ENCODE measurements around the gene SNRPD1.
"Not testable (repeated sequence)": the region's sequence is repeated elsewhere in the genome, so short reads cannot be mapped to it uniquely, and the experiment has no call there.

Gene SNRPD1

GRCh38 chr18:21638822-21639221 lies 26.7 kb downstream of the SNRPD1 start:
- no peak for DNase-seq

DNA sequence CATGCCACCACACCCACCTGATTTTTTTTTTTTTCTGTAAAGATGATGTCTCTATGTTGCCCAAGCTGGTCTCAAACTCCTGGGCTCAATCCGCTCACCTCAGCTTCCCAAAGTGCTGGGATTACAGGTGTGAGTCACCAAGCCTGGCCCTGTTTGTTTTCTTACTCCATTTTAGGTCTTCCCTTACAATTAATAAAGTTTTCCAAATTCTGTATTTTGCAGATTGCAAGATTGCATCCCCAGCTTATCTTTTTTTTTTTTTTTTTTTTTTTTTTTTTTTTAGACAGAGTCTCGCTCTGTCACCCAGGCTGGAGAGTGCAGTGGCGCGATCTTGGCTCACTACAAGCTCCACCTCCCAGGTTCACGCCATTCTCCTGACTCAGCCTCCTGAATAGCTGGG lies 28.3 kb downstream of the SNRPD1 start:
- DNase-seq = not testable (repeated sequence)

DNA sequence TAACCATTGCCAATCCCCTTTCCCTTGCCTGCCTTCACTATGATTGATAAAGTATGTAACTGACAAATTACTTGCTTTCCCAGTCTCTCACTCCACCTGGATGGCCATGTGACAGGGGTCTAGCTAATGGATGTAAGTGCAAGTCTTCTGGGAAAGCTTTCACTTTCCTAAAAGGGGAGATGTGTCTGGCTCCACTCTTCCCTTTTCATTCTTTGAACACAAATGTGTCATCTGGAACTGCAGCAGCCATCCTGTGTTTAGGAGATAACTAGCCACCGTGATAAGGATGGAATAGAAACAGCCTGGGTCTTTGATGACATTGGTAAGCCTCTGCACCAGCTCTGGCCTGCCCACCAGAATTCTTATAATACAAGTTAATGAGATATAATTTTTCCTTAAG lies 38.2 kb downstream of the SNRPD1 start:
- no peak for DNase-seq

DNA sequence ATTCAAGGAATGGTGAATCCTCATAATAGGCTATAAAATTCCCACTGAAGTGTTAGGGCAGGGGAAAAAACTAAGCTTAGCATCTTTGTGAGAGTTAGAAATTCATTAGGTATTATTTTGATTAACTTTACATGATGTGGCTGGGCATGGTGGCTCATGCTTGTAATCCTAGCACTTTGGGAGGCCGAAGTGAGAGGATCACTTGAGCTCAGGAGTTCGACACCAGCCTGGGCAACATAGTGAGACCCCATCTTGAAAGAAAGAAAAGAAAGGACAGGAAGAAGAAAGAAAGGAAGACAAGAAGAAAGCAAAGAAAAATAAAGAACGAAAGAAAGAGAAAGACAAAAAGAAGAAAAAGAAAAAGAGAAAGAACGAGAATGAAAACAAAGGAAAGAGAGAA lies 40.0 kb downstream of the SNRPD1 start:
- no peak for DNase-seq

- no peak for DNase-seq
Measured at GRCh38 chr18:21653361-21653760, 41.2 kb downstream of the SNRPD1 start.

- DNase-seq = no peak
Measured at GRCh38 chr18:21656402-21656801, 44.3 kb downstream of the SNRPD1 start.

DNA sequence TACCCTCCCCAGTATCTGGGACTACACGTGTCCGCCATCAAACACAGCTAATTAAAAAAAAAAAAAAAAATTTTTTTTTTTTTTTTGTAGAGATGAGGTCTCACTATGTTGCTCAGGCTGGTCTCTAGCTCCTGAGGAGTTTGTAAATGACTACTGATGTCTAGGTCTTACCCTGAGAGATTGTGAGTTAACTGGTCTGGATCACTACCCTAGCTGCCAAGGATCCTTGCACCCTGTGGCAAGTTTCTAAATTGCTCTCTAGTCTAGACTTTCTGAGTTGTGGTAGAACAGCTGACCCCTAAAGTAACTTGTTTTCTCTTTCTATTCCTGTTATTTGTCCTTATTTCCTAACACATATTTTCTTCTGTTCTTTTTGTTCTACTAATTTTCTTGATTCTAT lies 48.0 kb downstream of the SNRPD1 start:
- DNase-seq = no peak

DNA sequence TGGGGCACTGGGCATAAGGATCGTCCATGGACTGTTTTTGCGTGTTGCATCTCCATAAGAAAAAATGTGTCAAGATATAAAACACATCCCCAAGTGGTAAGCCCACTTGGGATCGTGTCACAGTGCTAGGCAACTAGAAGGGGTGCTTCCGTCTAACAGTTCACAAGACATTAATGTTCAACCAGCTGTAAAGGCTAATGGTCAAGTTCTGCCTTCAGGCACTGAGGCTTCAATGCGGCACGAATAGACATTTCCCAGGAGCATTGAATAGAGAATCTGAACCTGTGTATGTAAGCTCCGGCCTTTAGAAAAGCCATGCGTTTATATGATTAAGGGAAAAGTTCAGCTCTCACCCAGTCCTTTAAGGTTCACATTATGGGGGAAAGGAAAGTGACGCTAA lies 50.5 kb downstream of the SNRPD1 start:
- no peak for DNase-seq

- DNase-seq = no peak
Measured at GRCh38 chr18:21663578-21663977, 51.5 kb downstream of the SNRPD1 start.

DNA sequence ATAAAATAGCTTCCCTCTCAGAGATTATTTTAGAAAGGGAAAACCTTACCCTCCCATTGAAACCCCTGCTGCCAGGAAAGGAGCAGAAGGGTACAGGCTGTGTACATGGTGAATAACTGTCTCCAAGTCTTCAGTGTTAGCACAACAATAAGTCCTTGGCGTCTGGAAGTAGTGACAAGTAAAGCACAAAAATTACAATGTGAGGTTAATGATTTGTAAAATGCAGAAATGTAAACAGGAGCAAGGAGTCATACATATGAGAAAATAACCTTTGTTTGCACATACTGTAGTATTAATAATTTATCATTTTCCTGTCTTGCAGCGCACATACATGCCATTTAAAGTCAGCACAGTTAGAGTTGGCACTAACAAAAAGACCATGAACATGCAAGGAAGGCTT lies 52.0 kb downstream of the SNRPD1 start:
- no peak for DNase-seq

DNA sequence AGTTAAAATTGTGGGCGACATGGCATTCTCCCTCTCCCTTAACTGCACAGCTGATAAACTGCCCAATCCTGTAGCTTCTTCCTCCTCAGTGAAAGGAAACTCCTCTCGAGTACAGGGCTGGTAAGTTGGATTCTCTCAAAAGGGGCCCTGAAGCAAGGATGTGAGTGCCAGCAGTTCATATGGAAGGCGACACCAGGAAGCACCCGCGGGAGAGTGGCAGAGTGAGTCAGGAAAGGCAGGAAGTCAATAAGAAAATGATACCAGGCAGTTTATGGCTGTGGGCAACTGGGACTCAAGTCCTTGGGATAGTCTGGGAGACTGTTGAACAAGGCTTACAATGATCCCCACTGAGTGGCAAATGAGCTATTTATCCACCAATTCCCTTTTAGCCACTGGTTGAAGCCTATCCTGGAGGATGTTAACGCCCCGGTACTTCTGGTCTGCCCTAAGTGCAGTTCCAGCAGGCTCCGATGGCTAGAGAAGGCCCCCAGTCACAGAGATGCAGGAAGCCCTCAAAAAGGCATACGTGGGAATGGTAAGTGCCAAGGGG lies 57.7 kb downstream of the SNRPD1 start:
- no peak for DNase-seq

DNA sequence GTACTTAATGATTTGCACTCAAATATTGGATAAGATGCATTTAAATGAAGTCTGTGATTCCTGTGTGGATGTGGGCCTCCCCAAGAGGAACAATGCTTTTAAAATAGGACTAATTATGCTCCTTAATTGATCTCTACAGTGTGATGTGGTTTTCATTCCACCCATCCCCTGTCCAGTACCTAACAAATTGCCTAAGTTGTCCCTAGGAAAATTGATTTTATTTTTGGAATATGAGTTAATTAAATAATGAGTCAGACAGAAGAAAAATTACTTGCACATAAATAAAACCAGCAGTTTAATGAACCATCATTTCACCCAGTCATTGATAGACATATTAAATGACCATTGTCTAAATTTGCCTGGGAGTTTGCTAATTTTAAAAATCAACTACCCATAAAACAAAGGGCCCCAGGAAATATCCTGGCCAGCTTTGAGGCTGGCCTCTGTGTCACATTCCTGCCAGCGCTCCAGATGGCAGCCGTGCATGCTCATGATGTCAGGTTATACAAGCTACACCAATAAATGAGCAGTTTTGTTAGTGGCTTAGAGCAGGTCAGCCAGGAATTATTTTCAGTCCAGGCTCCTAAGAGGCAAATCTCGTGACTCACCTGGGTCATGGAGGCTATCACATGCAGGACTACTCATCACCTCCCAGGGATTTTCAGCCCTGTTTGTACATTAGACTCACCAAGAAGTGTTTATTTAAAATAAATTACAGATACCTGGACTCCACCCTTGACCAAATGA lies 60.6 kb downstream of the SNRPD1 start:
- no peak for DNase-seq

GRCh38 chr18:21675354-21675753 lies 63.2 kb downstream of the SNRPD1 start:
- DNase-seq = not testable (repeated sequence)

DNA sequence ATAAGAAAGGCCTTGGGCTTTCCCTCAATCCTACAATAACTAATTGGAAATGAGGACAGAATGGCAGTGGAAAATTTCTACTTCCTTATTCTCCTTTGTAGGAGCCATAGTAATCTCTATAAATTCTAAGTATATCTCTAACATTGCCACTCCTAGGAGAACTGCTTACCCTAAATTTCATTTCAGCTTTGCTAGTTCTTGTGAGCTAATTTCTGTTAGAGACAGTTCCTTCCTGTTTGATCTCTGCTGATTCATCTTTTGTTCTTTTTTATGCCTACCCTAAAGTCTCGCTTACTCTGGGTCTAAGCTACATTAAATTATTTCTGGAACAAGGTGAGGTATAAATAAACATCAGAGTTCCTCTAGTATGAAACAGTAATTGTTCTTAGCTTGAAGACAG lies 66.7 kb downstream of the SNRPD1 start:
- no peak for DNase-seq

DNA sequence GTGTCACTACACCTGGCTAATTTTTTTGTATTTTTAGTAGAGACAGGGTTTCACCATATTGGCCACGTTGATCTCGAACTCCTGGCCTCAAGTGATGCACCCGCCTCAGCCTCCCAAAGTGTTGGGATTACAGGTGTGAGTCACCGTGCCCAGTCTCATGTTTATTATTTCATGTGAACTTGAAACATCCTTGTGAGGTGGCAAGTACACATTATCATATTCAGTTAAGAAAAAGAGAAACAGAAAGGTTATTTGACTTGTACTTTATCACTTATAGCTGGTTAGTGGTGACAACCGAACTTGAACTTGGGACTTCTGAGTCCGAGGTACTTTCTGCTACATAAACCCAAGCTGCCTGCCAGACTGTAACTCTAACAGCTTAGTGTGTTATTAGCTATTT lies 68.0 kb downstream of the SNRPD1 start:
- DNase-seq = no peak

DNA sequence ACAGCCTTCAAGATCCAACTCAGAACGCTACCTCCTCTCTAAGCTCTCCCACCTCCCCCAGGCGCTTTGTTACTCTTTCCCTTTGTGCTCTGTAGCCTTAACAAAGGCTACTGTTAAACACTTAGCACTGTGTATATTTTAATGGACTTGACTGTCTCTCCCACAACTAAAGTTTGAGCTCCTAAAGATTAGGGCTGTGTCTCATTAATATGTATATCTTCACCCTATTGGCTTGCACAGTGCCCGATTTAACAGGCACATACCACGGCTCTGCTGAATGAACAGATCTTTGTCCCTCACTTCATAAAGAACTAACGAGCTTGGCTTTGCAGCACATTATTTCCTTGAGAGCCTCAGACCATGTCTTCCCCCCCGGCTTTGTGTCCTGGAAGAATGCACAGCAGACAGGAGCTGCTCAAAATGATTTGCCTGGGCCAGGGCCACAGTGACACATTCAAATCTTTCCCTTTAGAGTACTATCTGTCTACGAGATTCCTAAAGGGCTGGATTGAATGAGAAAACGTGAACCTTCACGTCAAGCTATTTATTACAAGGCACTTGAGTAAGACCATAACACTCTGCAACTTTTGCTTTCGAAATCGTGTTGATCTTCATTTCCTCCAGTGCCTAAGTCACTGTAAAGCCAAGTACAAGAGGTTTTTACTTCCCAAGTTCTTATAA lies 70.4 kb downstream of the SNRPD1 start:
- DNase-seq = peak in 1 of 2 donors; percentile 18
